GM18951 (cell line): Measurements from ENCODE around the gene PLCG2.
"Not testable (repeated sequence)": the region's sequence is repeated elsewhere in the genome, so short reads cannot be mapped to it uniquely, and the experiment has no call there.

Experiments used
- POLR2A ChIP-seq: IDR thresholded peaks from 4 replicates; pipeline ENCODE4 v1.6.1; 2011; ENCODE audit warnings: mild to moderate bottlenecking; ENCODE audit not compliant: insufficient read length, insufficient read depth; ENCODE audit errors: extremely low read depth
- in situ Hi-C: fragments of 300-500 bp; cut with MboI; formaldehyde crosslinking; loops from one replicate; pipeline ENCODE4 v1.12.0; 2022; ENCODE audit warnings: low sequenced_read_pairs, mixed read lengths, inconsistent platforms; ENCODE audit not compliant: unreplicated experiment

The PLCG2 gene

GRCh38 chr16:81786321-81786720 is 7.2 kb downstream of the PLCG2 start:
- in situ Hi-C loops: no loop called here
- TF ChIP-seq POLR2A: no peak

GRCh38 chr16:81786868-81787267 is 7.8 kb downstream of the PLCG2 start:
- in situ Hi-C loops: no loop called here
- no peak for TF ChIP-seq POLR2A

DNA sequence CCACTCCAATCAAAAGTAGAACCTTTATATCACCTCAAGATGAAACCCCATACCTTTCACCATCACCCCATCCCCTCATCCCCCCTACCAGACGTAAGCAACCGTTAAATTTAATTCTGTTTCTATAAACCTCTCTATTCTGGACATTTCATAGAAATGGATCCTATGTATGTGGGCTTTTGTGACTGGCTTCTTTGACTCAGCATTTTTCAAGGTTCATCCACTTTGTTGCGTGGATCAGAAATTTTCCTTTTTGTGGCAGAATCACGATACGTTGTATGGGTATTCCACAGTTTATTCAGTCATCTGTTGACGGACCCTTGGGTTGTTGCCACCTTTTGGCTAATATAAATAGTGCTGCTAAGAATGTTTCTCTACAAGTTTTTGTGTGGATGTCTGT is 8.6 kb downstream of the PLCG2 start:
- in situ Hi-C loops: no loop called here

DNA sequence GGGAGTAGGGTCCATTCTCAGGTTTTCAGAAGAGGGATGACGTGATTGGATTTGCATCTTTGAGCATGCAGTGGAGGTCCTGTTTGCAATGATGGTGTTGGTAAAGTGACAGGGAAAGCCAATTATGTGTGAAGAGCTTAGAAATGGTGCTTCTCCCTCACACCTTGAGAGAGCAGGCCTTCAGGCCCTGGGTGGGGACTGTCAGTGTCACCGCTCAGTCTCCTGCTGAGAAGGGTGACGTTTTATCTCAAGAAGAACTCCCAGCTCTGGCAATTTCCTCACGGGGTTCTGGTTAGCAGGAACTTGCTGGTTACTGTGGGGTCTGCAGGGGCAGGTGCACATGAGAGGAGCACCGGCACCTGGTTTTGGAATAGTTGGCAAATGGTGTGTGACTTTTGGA is 11.2 kb downstream of the PLCG2 start:
- TF ChIP-seq POLR2A: no peak
- in situ Hi-C loops: no loop called here

More for the DNA sequence above, 8.6 kb downstream of the PLCG2 start:
- TF ChIP-seq POLR2A: no peak

- in situ Hi-C loops: no loop called here
These were observed 11.8 kb downstream of the PLCG2 start for GRCh38 chr16:81790830-81791435.

DNA sequence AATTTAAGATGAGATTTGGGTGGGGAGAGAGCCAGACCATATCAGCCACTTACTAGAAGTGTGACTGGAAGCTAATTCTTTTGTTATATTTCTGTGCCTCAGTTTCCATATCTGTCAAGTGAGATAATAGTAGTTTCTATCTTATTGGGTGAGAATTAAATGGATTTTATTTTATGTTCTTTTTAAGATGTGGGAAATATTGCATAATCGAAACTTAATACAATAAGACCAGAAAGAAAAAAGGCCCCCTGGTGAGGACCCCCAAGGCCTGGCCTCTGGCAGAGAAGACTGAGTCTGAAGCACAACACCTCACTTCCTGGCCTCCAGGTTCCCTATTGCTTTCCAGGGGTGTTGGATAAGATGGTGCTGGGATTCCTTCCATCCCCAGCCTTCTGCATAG is 13.7 kb downstream of the PLCG2 start:
- in situ Hi-C loops: no loop called here
- TF ChIP-seq POLR2A: no peak

More at GRCh38 chr16:81790830-81791435, 11.8 kb downstream of the PLCG2 start:
- TF ChIP-seq POLR2A: no peak

GRCh38 chr16:81795193-81795592 is 16.1 kb downstream of the PLCG2 start:
- TF ChIP-seq POLR2A: no peak
- in situ Hi-C loops: no loop called here

DNA sequence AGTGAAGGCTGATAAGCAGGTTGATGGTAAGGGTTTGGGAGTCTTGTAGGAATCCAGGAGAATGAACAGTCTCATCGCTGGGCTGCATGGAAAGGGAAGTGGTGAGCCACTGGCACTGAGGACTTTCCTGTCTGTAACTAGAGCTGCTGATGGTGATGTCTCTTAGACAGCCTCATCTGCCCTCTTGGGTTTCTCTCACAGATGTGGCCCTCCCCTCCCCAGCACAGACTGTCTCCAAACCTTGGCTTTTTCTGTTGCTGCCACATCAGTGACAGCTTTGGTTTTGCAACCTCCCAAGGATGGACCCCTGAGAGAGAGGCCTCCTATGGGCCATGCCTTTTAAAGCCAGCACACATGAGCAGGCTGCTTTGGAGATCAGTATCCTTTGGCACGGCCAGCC is 16.9 kb downstream of the PLCG2 start:
- in situ Hi-C loops: no loop called here

GRCh38 chr16:81796583-81797346 is 17.7 kb downstream of the PLCG2 start:
- in situ Hi-C loops: no loop called here
- TF ChIP-seq POLR2A: no peak

More for the DNA sequence above, 16.9 kb downstream of the PLCG2 start:
- no peak for TF ChIP-seq POLR2A

DNA sequence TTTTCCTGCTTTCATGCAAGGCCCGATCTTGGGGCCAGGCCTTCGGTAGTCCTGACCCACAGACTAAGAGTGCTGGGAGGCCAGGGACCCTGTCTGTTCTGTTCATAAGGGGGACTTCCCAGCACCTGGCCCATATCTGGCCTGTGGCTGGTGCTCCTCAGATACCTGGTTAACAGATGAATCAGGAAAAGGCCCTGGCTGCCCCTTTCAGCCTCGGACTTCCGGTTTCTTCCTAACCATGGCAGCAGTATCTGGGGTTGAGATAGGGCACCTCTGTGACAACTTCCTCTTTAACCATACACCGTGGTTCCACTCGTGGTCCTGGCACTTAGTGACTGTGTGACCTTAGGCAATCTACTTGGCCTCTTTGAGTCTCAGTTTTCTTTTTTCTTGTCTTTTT is 18.4 kb downstream of the PLCG2 start:
- peak; percentile 36 for TF ChIP-seq POLR2A
- in situ Hi-C loops: no loop called here

DNA sequence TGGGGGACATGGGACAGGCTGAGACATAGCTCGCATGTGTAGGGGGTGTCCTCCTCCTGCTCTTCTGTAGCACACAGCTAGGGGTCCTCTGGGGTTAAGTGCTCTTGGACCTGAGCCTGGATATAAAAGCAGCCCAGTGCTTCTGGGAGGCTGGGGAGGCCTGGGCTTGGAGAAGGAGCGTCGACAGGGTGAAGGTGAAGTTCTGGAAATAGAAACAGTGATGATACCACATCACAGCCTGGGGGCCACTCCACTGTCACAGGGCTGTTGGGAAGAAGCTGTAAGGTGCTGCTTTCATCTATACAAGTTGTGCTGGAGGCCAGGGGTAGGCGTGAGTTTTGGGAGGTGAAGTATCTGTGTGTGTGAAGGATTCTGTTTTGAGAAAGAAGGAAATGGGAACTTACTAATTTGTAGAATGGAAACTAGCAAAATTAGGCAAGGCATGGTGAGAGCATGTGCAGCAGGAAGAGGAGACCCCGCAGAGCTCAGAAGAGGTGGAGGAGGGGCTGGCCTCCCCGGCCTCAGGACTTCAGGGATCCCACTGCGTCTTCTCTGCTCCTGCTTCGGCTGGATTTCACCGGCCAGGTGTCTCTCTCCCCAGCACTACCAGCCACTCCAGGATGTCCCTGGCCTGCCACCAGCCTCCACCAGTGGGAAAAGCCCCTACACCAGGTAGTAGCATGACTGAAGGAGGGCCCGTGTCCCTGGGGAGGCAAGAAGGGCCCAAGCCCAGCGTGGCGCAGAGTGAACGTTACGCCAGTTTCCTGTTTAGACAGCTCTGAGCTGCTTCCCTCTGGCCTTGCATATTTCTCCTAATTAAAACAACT is 19.4 kb downstream of the PLCG2 start:
- peak; percentile 50 for TF ChIP-seq POLR2A

DNA sequence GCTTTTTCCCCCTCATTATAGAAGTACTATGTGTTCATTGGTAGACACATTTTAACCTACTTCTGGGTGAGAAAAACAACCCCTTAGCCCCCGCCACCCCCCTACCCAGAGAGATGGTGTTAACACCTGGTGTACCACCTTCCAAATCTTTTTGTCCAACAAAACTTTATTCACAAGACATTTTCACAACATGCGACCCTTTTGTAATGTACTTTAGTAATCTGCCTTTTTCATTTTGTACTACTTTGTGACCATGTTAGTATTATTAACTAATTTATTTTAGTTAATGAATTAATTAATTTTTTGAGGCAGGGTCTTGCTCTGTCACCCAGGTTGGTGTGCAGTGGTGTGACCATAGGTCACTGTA is 20.0 kb downstream of the PLCG2 start:
- in situ Hi-C loops: no loop called here
- TF ChIP-seq POLR2A: no peak

More for the DNA sequence above, 19.4 kb downstream of the PLCG2 start:
- in situ Hi-C loops: no loop called here

- in situ Hi-C loops: not testable (repeated sequence)
These were observed 22.6 kb downstream of the PLCG2 start for GRCh38 chr16:81801724-81802123.

DNA sequence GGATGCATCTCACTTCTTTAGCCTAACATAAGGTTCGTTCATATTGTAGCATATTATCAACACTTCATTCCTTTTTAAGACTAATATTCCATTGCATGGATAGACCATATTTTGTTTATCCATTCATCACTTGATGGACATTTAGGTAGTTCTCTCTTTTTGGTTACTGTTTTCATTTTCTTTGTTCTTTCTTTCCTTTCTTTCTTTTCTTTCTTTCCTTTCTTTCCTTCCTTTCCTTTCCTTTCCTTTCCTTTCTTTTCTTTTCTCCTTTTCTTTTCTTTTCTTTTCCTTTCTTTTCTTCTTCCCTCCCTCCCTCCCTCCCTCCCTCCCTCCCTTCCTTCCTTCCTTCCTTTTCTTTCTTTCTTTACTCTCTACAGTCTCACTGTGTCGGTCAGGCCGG is 24.2 kb downstream of the PLCG2 start:
- in situ Hi-C loops: no loop called here
- TF ChIP-seq POLR2A: no peak

- no peak for TF ChIP-seq POLR2A
- in situ Hi-C loops: no loop called here
These were observed 25.1 kb downstream of the PLCG2 start for GRCh38 chr16:81804134-81804610.
